H1 (cell line): Measurements from ENCODE around the gene TMEM156. TPM values are rescaled to one million over a fixed set of nuclear protein-coding genes. Genes with fewer than 3 reads are reported as not detected.

Source experiments
- CBX5 ChIP-seq: fragments of 300-800, 300-1000 bp; sonication (generic); IDR thresholded peaks from 2 replicates; pipeline ENCODE4 v1.7.1; 2016; ENCODE audit warnings: antibody characterized with exemption, low read length, low read depth
- HDAC2 ChIP-seq, 2 experiments: fragments of 300-600 bp in 1 of 2; sonication (generic) in 1 of 2; IDR thresholded peaks; 2 replicates each; pipeline ENCODE4 v1.6.1; 2011 to 2012; ENCODE audit warnings: low read depth in 2 of 2, low read length in 2 of 2, mild to moderate bottlenecking in 2 of 2, moderate library complexity in 2 of 2, borderline replicate concordance in 1 of 2, inconsistent platforms in 1 of 2
- SP1 ChIP-seq: IDR thresholded peaks from 2 replicates; pipeline ENCODE4 v1.6.1; 2011; ENCODE audit warnings: low read depth, low read length
- SP2 ChIP-seq: IDR thresholded peaks from 2 replicates; pipeline ENCODE4 v1.6.1; 2012; ENCODE audit warnings: mild to moderate bottlenecking, low read length, inconsistent platforms
- TBP ChIP-seq: IDR thresholded peaks from 2 replicates; pipeline ENCODE4 v1.6.1; 2011; ENCODE audit warnings: low read depth, low read length, improper control_type of control experiment
- polyA plus RNA-seq, 7 experiments: library from polyadenylated mRNA; depleted of rRNA in 3 of 7; stranded (reverse) in 5 of 7; unstranded in 2 of 7; fragments of >200 nt in 5 of 7; fragments of 200-250 nt in 2 of 7; gene quantifications; 1 replicate in 5 of 7; 2 replicates in 1 of 7; 4 replicates in 1 of 7; pipeline versions ENCODE4 v1.2.1 to v1.2.3, GENCODE V29; 2011 to 2013; ENCODE audit warnings: missing spikeins in 2 of 7, mixed read lengths in 2 of 7
- total RNA-seq: library from RNA; stranded (reverse); fragmentation: NEBNext Ultra II Directional; extraction: Animal tissue kit (Norgen Biotek cat#: 25700); gene quantifications from 2 replicates; pipeline ENCODE4 v1.2.1, GENCODE V29; 2021

TMEM156 gene
- total and polyA plus RNA-seq, 2 of the 8 experiments (the other 6 are each of a cell fraction or from before 2014, with no cell fraction given) = not detected

GRCh38 chr4:38931125-38931524 is 101.1 kb downstream of the TMEM156 start (continued):
- TF ChIP-seq HDAC2 (IDR thresholded peaks at IDR 0.05; ENCODE audit: borderline replicate concordance in 1 of 2, low read depth in 2 of 2, low read length in 2 of 2) = no peak
- no peak for TF ChIP-seq SP2
- no peak for TF ChIP-seq TBP
- TF ChIP-seq SP1 = no peak
- TF ChIP-seq CBX5 = no peak
- TF ChIP-seq, all 59 proteins: peak for 0
